GM18858 (cell line): Measurements from ENCODE around the gene MPPE1.
A peak's percentile ranks its signal among the peaks of the same experiment; 100 is the strongest.
"Not testable (repeated sequence)": the region's sequence is repeated elsewhere in the genome, so short reads cannot be mapped to it uniquely, and the experiment has no call there.

Experiments used
- ATAC-seq: cut with Tn5 transposase; IDR thresholded peaks from one replicate; pipeline ENCODE4 v1.9.1; 2021; ENCODE audit not compliant: unreplicated experiment

Gene MPPE1

DNA sequence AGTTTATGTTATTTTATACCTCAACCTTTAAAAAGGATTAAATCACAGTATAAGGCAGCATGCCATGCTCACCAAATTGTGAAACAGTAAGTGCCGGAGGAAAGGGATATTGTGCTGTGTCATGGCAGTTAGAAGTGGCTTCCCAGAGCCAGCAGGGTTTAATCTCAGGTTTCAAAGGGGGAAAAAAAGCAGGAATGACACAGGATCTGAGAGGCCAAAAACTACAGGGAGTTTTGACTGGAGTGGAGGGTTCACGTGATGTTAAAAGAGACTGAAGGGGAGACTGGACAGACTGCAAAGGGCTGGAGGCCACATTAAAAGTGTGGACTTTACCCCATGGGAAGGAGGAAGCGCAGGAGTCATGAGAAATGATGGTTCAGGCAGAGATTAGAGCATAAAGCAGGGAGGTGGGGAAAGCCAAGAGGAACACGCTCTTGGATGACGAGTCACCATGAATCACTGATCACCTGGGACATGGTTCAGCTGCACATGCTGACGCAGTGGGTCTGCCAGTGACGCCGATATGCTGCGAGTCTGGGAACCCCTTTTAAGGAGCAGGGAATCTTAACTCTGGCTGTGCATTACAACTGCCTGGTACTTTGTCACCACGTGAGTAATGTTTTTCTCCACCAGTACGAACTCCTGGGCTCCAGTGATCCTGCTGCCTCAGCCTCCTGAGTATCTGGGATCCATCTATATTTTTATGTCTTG is 50.8 kb downstream of the MPPE1 start:
- ATAC-seq, result no peak

DNA sequence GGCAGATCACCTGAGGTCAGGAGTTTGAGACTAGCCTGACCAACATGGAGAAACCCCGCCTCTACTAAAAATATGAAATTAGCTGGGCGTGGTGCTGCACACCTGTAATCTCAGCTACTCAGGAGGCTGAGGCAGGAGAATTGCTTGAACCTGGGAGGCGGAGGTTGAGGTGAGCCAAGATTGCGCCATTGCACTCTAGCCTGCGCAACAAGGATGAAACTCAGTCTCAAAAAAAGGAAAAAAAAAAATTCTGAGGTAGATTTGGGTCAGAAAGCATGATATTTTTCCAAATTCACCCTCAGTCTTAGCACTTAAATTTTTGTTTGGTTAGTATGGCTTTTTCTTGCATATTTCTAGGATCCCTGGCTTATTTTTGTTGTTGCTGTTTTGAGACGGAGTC is 53.6 kb downstream of the MPPE1 start:
- ATAC-seq, result not testable (repeated sequence)

DNA sequence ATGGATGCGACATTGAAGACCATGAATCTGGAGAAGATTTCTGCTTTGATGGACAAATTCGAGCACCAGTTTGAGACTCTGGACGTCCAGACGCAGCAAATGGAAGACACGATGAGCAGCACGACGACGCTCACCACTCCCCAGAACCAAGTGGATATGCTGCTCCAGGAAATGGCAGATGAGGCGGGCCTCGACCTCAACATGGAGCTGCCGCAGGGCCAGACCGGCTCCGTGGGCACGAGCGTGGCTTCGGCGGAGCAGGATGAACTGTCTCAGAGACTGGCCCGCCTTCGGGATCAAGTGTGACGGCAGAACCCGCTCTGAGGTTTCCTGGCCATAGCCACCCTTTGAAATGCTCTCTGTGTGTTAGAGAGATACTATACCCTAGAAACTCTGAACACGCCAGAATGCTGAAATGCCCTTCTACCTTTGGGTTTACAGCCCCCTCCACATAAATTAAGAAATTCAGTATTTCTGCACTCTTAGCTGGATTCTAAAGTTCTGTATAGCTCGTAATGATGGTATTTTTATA is 56.2 kb downstream of the MPPE1 start:
- ATAC-seq, result no peak

DNA sequence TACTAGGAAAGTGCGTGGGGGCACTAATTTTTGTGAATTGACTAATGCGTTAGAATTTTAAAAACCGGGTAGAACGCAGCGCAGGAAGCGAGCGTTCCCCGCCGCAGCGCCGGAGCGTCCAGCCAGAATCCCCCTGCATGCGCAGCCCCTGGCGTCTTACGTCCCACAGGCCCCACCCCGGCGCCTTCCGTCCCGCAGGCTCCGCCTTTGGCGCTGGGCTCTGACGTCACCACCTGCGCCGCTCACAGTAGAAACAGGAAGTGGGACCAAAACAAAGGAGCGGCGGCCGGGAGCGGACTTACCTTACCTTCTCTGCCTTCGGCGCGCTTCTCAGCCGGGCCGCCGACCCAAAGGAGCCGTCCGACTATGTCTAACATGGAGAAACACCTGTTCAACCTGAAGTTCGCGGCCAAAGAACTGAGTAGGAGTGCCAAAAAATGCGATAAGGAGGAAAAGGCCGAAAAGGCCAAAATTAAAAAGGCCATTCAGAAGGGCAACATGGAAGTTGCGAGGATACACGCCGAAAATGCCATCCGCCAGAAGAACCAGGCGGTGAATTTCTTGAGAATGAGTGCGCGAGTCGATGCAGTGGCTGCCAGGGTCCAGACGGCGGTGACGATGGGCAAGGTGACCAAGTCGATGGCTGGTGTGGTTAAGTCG is 56.8 kb downstream of the MPPE1 start, which contains the start of gene CHMP1B:
Gene CHMP1B (plus strand): TSS at position 268 of the 660 bp plus-strand sequence. CDS start 99 bp downstream, at position 367.
- peak; percentile 76 for ATAC-seq

DNA sequence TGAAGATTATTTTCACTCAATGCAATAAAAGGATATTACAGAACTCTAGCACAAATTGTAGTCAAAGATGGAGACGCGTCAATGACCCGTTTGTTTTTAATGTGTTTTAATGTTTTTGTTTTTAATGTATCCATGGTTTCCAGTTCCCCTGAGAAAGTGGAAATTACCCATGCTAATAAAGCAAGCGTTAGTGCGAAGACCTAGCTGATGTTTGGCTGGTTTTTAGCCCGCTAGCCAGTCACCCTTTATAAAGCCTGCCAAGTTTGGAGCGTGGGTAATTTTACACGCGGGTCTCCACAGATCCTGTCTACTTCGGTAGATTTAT is 57.3 kb downstream of the MPPE1 start:
- peak; percentile 21 for ATAC-seq

DNA sequence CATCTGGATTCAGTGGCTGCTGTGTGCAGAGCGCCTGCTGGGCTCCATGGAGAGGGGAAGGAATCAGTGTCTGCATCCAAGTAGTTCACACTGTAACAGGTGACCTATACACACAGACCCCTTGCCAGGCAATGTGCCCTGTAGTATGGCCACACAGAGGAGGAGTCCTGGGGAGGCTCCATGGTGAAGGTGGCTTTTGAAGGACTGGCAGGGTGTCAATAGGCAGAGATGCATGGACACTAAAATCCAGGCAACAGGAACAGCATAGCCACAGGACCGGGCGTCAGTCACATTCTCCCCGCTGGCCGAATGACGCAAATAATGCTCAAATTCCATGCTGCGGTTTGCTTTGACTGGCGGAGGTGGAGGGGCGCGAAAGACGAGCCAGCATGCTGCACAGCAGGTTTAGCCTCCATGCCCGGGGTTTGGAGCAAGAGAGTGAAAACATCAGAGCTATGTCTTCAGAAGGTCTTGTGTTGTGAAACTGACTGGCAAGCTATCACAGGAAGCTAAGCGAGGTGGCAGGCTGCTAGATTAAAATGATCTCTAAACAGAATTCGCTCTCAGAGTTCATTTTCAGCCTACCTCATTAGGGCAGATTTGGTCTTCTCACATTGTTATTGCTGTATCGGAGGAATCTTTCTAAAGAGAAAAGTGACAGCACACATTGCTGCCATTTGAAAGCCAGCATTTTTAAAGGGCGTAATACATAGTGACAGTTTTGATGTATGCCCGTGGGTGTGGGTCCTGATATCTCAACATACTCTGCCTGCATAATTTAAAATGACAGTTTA is 58.1 kb downstream of the MPPE1 start:
- no peak for ATAC-seq

DNA sequence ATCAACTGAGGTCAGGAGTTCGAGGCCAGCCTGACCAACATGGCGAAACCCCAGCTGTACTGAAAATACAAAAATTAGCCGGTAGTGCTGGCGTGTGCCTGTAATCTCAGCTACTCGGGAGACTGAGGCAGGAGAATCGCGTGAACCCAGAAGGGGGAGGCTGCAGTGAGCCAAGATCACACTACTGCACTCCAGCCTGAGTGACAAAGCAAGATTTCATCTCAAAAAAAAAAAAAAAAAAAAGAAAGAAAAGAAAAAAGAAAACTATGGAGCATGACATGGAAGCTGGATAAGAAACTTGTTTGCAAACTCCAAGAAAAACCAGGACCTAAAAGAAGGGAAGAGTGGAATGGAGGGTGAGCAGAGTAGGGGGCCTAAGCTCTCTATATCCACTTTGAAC is 58.8 kb downstream of the MPPE1 start:
- ATAC-seq, result no peak

DNA sequence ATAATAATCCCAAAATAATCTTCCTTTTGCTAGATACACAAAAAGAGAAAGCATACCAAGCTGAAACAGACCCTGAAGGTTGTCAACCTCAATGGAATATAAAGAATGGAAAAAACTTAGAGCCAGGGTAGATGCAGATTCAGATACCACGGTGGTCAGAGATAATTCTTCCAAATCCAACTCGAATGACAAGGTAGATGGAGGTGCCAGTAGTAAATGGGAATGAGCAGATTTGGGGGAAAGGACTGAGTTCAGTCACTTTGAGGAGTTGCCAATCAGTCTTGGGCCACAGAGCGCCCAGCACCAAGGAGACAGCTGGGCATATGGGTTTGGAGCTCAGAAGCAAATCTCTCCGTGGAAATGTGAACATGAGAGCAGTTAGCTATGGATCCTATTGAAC is 60.3 kb downstream of the MPPE1 start:
- ATAC-seq, result no peak

DNA sequence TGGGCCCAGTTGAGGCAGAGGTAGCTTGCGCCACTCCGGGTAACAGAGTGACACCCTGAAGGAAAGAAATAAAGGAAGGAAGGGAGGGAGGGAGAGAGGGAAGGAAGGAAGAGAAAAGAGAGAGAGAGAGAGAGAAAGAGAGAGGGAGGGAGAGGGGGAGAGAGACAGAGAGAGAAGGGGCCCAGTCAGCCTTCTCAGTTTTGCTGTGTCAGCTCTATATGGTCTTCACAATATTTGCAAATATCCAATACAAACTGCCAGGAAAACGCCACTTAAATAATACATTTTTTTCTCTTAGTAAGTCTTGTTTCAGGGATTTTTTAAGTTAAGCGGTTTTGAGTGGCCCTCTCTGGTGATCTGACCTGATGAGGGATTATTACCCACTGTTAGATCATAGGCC is 62.5 kb downstream of the MPPE1 start:
- ATAC-seq, result no peak

DNA sequence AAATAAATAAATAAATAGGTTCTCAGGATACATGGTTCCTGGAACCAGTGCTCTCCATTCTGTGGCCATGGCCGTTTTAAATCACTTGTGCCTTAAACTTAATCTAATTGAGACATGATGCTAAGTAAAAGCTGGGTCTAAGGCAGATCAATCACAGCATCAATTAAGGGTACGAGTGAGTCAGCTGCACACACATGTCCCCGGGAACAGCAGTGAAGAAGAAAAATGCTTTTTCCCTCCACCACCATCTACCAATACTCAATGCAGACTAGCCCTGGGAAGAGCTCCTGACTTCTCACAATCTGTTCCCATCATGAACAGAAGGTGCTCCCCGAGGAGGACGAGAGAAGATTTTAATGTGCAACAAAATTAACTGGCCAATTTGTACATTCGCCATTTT is 63.7 kb downstream of the MPPE1 start:
- no peak for ATAC-seq

DNA sequence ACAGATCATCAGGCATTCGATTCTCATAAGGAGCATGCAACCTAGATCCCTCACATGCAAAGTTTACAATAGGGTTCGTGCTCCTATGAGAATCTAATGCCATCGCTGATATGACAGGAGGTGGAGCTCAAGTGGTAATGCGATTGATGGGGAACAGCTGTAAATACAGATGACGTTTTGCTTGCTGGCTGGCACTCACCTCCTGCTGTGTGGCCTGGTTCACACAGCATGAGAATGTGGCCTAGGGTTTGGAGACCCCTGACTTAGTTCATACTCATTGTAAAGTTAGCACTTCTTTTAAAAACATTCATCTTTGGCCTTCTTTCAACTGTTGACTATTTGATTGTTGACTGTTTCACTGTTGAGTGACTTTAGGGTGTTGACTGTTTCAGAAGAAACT is 65.6 kb downstream of the MPPE1 start:
- ATAC-seq, result no peak

DNA sequence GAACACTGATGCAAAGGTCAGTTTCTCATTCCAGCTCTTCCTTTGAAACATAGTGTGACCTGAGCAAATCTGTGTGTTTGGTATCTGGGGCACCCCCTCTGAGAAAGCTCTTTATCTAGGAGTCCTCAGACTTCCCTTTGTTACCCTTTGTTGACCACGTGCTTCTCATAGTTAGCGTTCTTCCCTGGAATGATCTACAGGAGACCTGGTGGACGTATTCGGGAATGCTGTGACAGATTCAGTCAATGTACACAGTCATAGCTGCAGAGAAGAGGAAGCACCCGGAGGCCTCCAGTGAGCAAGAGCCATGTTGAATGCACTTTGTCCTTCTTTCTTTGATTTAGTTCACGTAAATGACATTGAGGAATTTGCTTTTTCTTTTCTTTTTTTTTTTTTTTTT is 67.6 kb downstream of the MPPE1 start:
- ATAC-seq, result no peak

DNA sequence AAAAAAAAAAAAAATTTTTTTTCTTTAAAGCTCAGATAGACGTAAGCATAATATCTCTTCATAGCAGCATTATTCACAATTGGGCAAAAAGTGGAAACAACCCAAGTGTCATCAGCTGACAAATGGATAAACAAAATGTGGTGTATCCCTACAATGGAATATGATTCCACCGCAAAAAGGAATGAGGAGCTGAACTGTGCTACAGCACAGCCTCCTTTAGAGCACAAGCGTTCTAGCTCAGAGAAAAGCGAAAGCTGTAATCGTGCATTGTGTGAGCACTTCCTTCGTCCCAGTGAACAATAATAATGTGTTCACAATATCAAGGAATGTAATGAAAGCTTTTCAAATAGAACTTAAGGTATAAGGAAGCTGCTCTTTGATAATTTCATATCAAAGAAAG is 68.6 kb downstream of the MPPE1 start:
- no peak for ATAC-seq

DNA sequence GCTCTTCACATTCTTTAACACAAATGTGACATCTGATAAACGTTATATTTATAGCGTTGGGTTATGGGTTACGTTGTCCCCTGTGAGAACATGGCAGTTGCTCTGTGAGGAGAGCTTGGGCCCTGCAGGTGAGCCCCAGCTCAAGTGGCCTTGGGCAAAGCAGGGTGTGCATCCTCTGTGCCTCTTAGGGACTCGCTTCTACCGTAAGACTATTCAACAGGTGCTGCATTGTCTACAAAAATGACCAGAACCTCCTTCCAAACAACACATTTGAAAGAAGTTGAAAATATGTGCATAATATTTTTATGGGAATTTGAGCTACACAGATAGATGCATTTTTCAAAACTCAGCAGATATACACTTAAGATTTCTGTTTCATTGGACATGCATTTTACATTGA is 73.3 kb downstream of the MPPE1 start:
- no peak for ATAC-seq
